PC-3 (cell line): ENCODE data around the gene PPP2R5B. TPM values are rescaled to one million over a fixed set of nuclear protein-coding genes. Genes with fewer than 3 reads are reported as not detected.

ENCODE experiments used
- ATAC-seq: fragments of 200-7000 bp; cut with Tn5 transposase; 2 replicates; pipeline ENCODE4 v1.9.1; 2020; ENCODE audit warnings: mild to moderate bottlenecking, moderate library complexity
- BruUV-seq: library from RNA; stranded (reverse); fragments of 400-500 nt; replicated peaks from 2 replicates; lab custom pipeline; 2021; lab: Mats Ljungman, UMichigan
- CTCF ChIA-PET: fragments of 300-600 bp; sonication (Branson Sonifier 250); formaldehyde crosslinking; loops from one replicate; lab custom pipeline; 2022; ENCODE audit warnings: antibody characterized with exemption; lab: Charles Lee
- POLR2A ChIA-PET: fragments of 300-600 bp; sonication (Branson Sonifier 250); formaldehyde crosslinking; loops from one replicate; lab custom pipeline; 2022; ENCODE audit warnings: antibody characterized with exemption; ENCODE audit not compliant: unreplicated experiment; lab: Charles Lee
- DNase-seq: peaks from one replicate; pipeline ENCODE4 v3.0.0-alpha.2; 2015
- H2AFZ ChIP-seq: fragments of 300-600 bp; sonication (generic); 2 replicates; pipeline ENCODE4 v1.6.0; 2016; ENCODE audit warnings: antibody characterized with exemption, low read length
- H3F3A ChIP-seq: fragments of 300-600 bp; sonication (generic); one replicate; pipeline ENCODE4 v1.6.0; 2017; ENCODE audit warnings: antibody characterized with exemption, low read length, control low read depth, mild to moderate bottlenecking; ENCODE audit not compliant: unreplicated experiment
- H3K27ac ChIP-seq: fragments of 300-600 bp; sonication (generic); 2 replicates; pipeline ENCODE4 v1.5.1; 2016; ENCODE audit warnings: mild to moderate bottlenecking, low read length
- H3K27me3 ChIP-seq: fragments of 300-600 bp; sonication (generic); 2 replicates; pipeline ENCODE4 v1.6.1; 2016; ENCODE audit warnings: low read length, mixed read lengths
- H3K36me3 ChIP-seq: fragments of 300-600 bp; sonication (generic); 2 replicates; pipeline ENCODE4 v1.6.1; 2016; ENCODE audit warnings: low read depth, mixed run types, low read length, mixed read lengths
- H3K4me1 ChIP-seq: fragments of 300-600 bp; sonication (generic); 2 replicates; pipeline ENCODE4 v1.5.1; 2016; ENCODE audit warnings: low read length; ENCODE audit not compliant: insufficient read depth
- H3K4me2 ChIP-seq: fragments of 300-600 bp; sonication (generic); 2 replicates; pipeline ENCODE4 v1.6.0; 2016; ENCODE audit warnings: low read length
- H3K4me3 ChIP-seq: fragments of 300-600 bp; sonication (generic); 2 replicates; pipeline ENCODE4 v1.5.1; 2016; ENCODE audit warnings: mild to moderate bottlenecking, low read length, mixed read lengths
- H3K79me2 ChIP-seq: fragments of 300-600 bp; sonication (generic); 2 replicates; pipeline ENCODE4 v1.6.1; 2017; ENCODE audit warnings: low read length, mixed read lengths
- H3K9ac ChIP-seq: fragments of 300-600 bp; sonication (generic); 2 replicates; pipeline ENCODE4 v1.6.0; 2016; ENCODE audit warnings: mild to moderate bottlenecking, low read length
- H3K9me2 ChIP-seq: fragments of 300-600 bp; sonication (generic); replicated peaks from 2 replicates; pipeline ENCODE4 v1.6.1; 2016; ENCODE audit warnings: mixed run types, low read length, mixed read lengths
- H3K9me3 ChIP-seq: fragments of 300-600 bp; sonication (generic); 2 replicates; pipeline ENCODE4 v1.6.1; 2016; ENCODE audit warnings: low read length, mixed read lengths
- H4K20me1 ChIP-seq: fragments of 300-600 bp; sonication (generic); 2 replicates; pipeline ENCODE4 v1.6.1; 2016; ENCODE audit warnings: low read length, mixed read lengths
- EZH2 ChIP-seq: fragments of 300-600 bp; sonication (generic); IDR thresholded peaks from one replicate; pipeline ENCODE4 v1.6.1; 2017; ENCODE audit warnings: antibody characterized with exemption, mild to moderate bottlenecking, low read length; ENCODE audit not compliant: unreplicated experiment
- EZH2phosphoT487 ChIP-seq: fragments of 300-600 bp; sonication (generic); IDR thresholded peaks from 2 replicates; pipeline ENCODE4 v1.6.1; 2018; ENCODE audit warnings: mild to moderate bottlenecking, antibody characterized with exemption, low read length, borderline replicate concordance
- intact Hi-C: fragments of 100-400 bp; cut with micrococcal nuclease; formaldehyde crosslinking; loops from 2 replicates; pipeline ENCODE4 v1.9.0; 2023
- total RNA-seq: library from RNA; depleted of rRNA; stranded (reverse); fragments of >200 nt; gene quantifications from 2 replicates; pipeline ENCODE4 v1.2.3, GENCODE V29; 2014
- TF ChIP-seq, protein P1 (sequence below): fragments of 300-600 bp; sonication (generic); conservative IDR thresholded peaks from 2 replicates; pipeline ENCODE4 v1.5.1; 2017; ENCODE audit warnings: antibody characterized with exemption, low read depth, mild to moderate bottlenecking, low read length

The PPP2R5B gene
- total RNA-seq, 1 experiment from 2014 or later, result 24.9 TPM

DNA sequence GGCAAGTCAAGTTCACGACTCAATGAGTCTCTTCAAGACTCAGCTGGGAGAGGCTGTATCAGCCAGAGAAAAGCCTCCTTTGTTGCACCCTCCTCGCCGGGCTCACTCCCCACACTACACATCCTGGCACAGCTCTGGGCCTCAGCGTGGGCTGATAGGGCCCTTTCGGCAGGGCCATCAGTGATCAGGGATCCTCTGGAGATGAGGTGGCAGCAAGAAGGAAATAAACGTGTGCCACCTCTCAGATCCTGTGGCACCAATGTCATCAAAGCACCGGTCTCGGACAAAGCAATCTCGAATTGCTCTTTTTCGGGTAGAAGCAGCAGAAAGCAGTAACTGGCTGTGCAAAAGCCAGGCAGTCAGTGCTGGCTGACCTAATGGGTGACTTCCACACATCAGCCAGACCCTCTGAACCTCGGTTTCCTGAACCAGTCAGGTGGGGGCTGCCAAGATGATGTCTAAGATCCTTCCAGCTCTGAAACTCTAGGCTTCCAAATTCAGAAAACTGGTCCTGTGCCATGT lies 48.2 kb upstream of the PPP2R5B start:
- Histone ChIP-seq H3K79me2 (peaks cover 78% of the 10 kb centered on the region), H3K36me3 (peaks cover 29% of the 10 kb centered on the region), H3K9me2 (no peaks in the 10 kb centered on the region), H3K27me3 (no peaks in the 10 kb centered on the region), H3K27ac (peak overlapping the region; percentile 29), H3K9me3 (no peaks in the 10 kb centered on the region), H3K9ac (peak overlapping the region; percentile 89), H2AFZ (no peak overlapping the region), H3K4me2 (peak overlapping the region; percentile 87), H4K20me1 (peaks cover 47% of the 10 kb centered on the region), H3K4me1 (peaks cover 45% of the 10 kb centered on the region), H3F3A (no peaks in the 10 kb centered on the region), H3K4me3 (peak overlapping the region; percentile 78)
- no TSS peak for BruUV-seq
- DNase-seq, result no peak
- ATAC-seq, result no peak
- TF ChIP-seq EZH2, result no peak
- TF ChIP-seq EZH2phosphoT487, result no peak
- TF ChIP-seq, protein P1, sequence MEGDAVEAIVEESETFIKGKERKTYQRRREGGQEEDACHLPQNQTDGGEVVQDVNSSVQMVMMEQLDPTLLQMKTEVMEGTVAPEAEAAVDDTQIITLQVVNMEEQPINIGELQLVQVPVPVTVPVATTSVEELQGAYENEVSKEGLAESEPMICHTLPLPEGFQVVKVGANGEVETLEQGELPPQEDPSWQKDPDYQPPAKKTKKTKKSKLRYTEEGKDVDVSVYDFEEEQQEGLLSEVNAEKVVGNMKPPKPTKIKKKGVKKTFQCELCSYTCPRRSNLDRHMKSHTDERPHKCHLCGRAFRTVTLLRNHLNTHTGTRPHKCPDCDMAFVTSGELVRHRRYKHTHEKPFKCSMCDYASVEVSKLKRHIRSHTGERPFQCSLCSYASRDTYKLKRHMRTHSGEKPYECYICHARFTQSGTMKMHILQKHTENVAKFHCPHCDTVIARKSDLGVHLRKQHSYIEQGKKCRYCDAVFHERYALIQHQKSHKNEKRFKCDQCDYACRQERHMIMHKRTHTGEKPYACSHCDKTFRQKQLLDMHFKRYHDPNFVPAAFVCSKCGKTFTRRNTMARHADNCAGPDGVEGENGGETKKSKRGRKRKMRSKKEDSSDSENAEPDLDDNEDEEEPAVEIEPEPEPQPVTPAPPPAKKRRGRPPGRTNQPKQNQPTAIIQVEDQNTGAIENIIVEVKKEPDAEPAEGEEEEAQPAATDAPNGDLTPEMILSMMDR, result no peak
- ChIA-PET CTCF (interaction anchor here (0.9 to 1.2 kb wide), 4 partner anchors 12 to 32 kb away, joined by 3 to 10 read pairs (median 6); partner anchors contain the start of gene CDC42BPG), POLR2A (interaction anchor here (0.8 kb wide), 1 partner anchor 8 kb away, joined by 3 read pairs; no protein-coding TSS in a partner anchor)
- intact Hi-C loops, result no loop called here

DNA sequence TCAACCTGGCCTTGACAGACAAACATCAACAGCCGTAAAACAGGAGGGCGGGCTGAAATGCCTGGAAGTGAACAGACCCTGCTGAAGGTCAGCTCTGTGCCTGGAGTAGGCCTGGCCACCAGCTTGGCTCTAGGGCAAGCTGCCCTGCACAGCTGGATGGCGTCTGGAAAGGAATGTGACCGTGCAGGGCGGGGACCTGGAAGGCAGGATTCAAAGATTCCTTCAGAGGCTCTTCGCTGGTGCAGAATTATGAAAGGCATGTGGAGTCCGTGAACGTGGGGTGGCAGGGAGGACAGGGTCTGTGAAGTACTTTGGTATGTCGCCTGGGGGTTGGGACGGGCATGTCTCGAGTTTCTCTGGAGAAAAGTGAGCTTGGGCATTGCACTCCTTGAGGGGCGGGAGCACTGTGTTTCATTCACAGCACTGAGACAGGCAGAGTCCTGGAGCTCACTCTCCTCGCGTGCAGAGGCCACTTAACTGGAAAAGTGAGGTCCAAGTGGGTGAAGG lies 47.6 kb upstream of the PPP2R5B start:
- peaks cover 72% of the 10 kb centered on the region for H3K79me2 ChIP-seq
- H3K9ac ChIP-seq, result peak overlapping the region; percentile 89
- no peaks in the 10 kb centered on the region for H3K9me2 ChIP-seq
- H4K20me1 ChIP-seq, result peaks cover 41% of the 10 kb centered on the region
- TF ChIP-seq EZH2 (no peak), EZH2phosphoT487 (no peak)
- TF ChIP-seq, protein P1, result no peak
- POLR2A ChIA-PET, result interaction anchor here (0.7 to 1.0 kb wide), 5 partner anchors 8 to 103 kb away, joined by 3 to 5 read pairs (median 5); partner anchors contain the start of gene SF1
- peak overlapping the region; percentile 87 for H3K4me2 ChIP-seq
- peak overlapping the region; percentile 78 for H3K4me3 ChIP-seq
- H3K9me3 ChIP-seq, result no peaks in the 10 kb centered on the region
- DNase-seq (peak; percentile 76), ATAC-seq (peak; percentile 27)
- peaks cover 23% of the 10 kb centered on the region for H3K36me3 ChIP-seq
- H3K27me3 ChIP-seq, result no peaks in the 10 kb centered on the region
- H3K4me1 ChIP-seq, result peaks cover 39% of the 10 kb centered on the region
- intact Hi-C loops, result no loop called here
- H3K27ac ChIP-seq, result peak overlapping the region; percentile 29
- H2AFZ ChIP-seq, result no peak overlapping the region
- no peaks in the 10 kb centered on the region for H3F3A ChIP-seq
- BruUV-seq, result no TSS peak
- CTCF ChIA-PET, result interaction anchor here (0.5 to 1.5 kb wide), 6 partner anchors 8 to 30 kb away, joined by 3 to 10 read pairs (median 6); no protein-coding TSS in a partner anchor
